K562 (cell line): ENCODE data around the gene PCCA. TPM values are rescaled to one million over a fixed set of nuclear protein-coding genes. Genes with fewer than 3 reads are reported as not detected.

Experiments
- ATAC-seq: fragments of 200-7000 bp; cut with Tn5 transposase; 3 replicates; pipeline ENCODE4 v1.9.1; 2020; ENCODE audit warnings: moderate library complexity
- BruUV-seq: library from RNA; stranded (reverse); fragments of 400-500 nt; replicated peaks from 2 replicates; lab custom pipeline; 2021; lab: Mats Ljungman, UMichigan
- CTCF ChIA-PET: fragments of 300-600 bp; formaldehyde crosslinking; extraction: SDS; loops from one replicate; lab custom pipeline; 2021; ENCODE audit warnings: low intra/inter-chr PET ratio; lab: Yijun Ruan, JAX
- POLR2A ChIA-PET: fragments of 300-600, 350-650 bp; sonication (Branson Sonifier 250); formaldehyde crosslinking; extraction: SDS; loops from one replicate; lab custom pipeline; 2021; ENCODE audit warnings: antibody characterized with exemption, inconsistent platforms; lab: Yijun Ruan, JAX
- DNase-seq, 4 experiments: peaks; one replicate each; pipeline versions ENCODE4 v3.0.0 to v3.0.0-alpha.2; 2011 to 2018; ENCODE audit warnings: low spot score in 3 of 4, mixed read lengths in 3 of 4; ENCODE audit errors: extremely low read depth in 1 of 4
- FAIRE-seq: peaks from 2 replicates; lab custom pipeline; 2011; peaks lifted over from hg19 to GRCh38; lab: Jason Lieb, UNC
- H2AFZ ChIP-seq: 2 replicates; pipeline ENCODE4 v1.6.0; 2011; ENCODE audit warnings: low read depth, low read length, control low read depth, inconsistent platforms
- H3K27ac ChIP-seq: fragments of 200-600 bp; 3 replicates; pipeline ENCODE4 v1.8.0; 2011; ENCODE audit warnings: low read depth, mild to moderate bottlenecking, control low read depth, inconsistent platforms, low read length, moderate library complexity, mixed read lengths; ENCODE audit errors: extremely low read depth
- H3K27me3 ChIP-seq, 2 experiments: fragments of 300-600 bp in 1 of 2; 2 replicates in 1 of 2; 3 replicates in 1 of 2; pipeline versions ENCODE4 v1.6.0 to v1.8.0; 2011; ENCODE audit warnings: inconsistent platforms in 2 of 2, low read length in 2 of 2, mild to moderate bottlenecking in 1 of 2, mixed read lengths in 1 of 2, moderate library complexity in 1 of 2; ENCODE audit not compliant: control insufficient read depth in 2 of 2, insufficient read depth in 2 of 2
- H3K36me3 ChIP-seq: fragments of 300-600 bp; 3 replicates; pipeline ENCODE4 v1.8.0; 2011; ENCODE audit warnings: mild to moderate bottlenecking, low read length, inconsistent platforms; ENCODE audit not compliant: control insufficient read depth, insufficient read depth
- H3K4me1 ChIP-seq, 2 experiments: fragments of 200-600 bp in 1 of 2; replicated peaks in 1 of 2; 2 replicates in 1 of 2; 3 replicates in 1 of 2; pipeline versions ENCODE4 v1.5.1 to v1.8.0; 2011; ENCODE audit warnings: inconsistent platforms in 2 of 2, low read length in 2 of 2, mild to moderate bottlenecking in 1 of 2, mixed read lengths in 1 of 2, moderate library complexity in 1 of 2; ENCODE audit not compliant: control insufficient read depth in 2 of 2, insufficient read depth in 2 of 2
- H3K4me2 ChIP-seq: 2 replicates; pipeline ENCODE4 v1.6.1; 2011; ENCODE audit warnings: low read length, control low read depth, inconsistent platforms, mixed read lengths; ENCODE audit not compliant: insufficient read depth
- H3K4me3 ChIP-seq: fragments of 200-600 bp; sonication (generic), shearing (Covaris generic); 2 replicates; pipeline ENCODE4 v1.5.1; 2016; ENCODE audit warnings: control low read depth, inconsistent platforms
- H3K79me2 ChIP-seq: fragments of 200-600 bp; 3 replicates; pipeline ENCODE4 v1.8.0; 2011; ENCODE audit warnings: low read length, inconsistent platforms; ENCODE audit not compliant: control insufficient read depth, insufficient read depth
- H3K9ac ChIP-seq, 2 experiments: 2 replicates each; pipeline versions ENCODE4 v1.6.0 to v1.6.1; 2011; ENCODE audit warnings: low read depth in 2 of 2, low read length in 2 of 2, control low read depth in 1 of 2, inconsistent platforms in 1 of 2, mild to moderate bottlenecking in 1 of 2, mixed read lengths in 1 of 2; ENCODE audit not compliant: insufficient read depth in 1 of 2
- H3K9me1 ChIP-seq: one replicate; pipeline ENCODE4 v1.6.0; 2011; ENCODE audit warnings: inconsistent platforms, mild to moderate bottlenecking, low read length, moderate library complexity; ENCODE audit not compliant: control insufficient read depth, insufficient read depth
- H3K9me3 ChIP-seq: replicated peaks from 2 replicates; pipeline ENCODE4 v1.5.1; 2011; ENCODE audit warnings: low read depth, low read length, inconsistent platforms; ENCODE audit not compliant: control insufficient read depth, insufficient read depth
- H4K20me1 ChIP-seq: replicated peaks from 2 replicates; pipeline ENCODE4 v1.6.1; 2011; ENCODE audit warnings: low read length, inconsistent platforms, mixed read lengths; ENCODE audit not compliant: control insufficient read depth, insufficient read depth
- DDX20 ChIP-seq: fragments of 450-650 bp; IDR thresholded peaks from 2 replicates; pipeline ENCODE4 v1.6.1; 2016; ENCODE audit warnings: missing genetic modification characterization, low read depth, mild to moderate bottlenecking, missing compliant biosample characterization, moderate library complexity
- FOXA3 ChIP-seq, 2 experiments: fragments of 450-650 bp in 1 of 2; sonication (generic) in 1 of 2; formaldehyde crosslinking; IDR thresholded peaks in 1 of 2; conservative IDR thresholded peaks in 1 of 2; 2 replicates each; pipeline versions ENCODE4 v1.4.0 to v1.8.0; 2020 to 2022; ENCODE audit warnings: mild to moderate bottlenecking in 2 of 2, missing genetic modification reagents in 1 of 2
- HOXB6 ChIP-seq: fragments of 250-450 bp; sonication (Bioruptor Pico); IDR thresholded peaks from 2 replicates; pipeline ENCODE4 v1.5.1; 2022; ENCODE audit warnings: mild to moderate bottlenecking, borderline replicate concordance
- ILK ChIP-seq: fragments of 450-650 bp; IDR thresholded peaks from 2 replicates; pipeline ENCODE4 v1.6.1; 2016; ENCODE audit warnings: missing genetic modification characterization, low read depth, mild to moderate bottlenecking, missing compliant biosample characterization, moderate library complexity, borderline replicate concordance
- MBD1 ChIP-seq: fragments of 250-450 bp; sonication (Bioruptor Pico); IDR thresholded peaks from 2 replicates; pipeline ENCODE4 v1.8.0; 2022; ENCODE audit warnings: inconsistent platforms
- MCM7 ChIP-seq, 2 experiments: fragments of 450-650 bp; IDR thresholded peaks; 2 replicates each; pipeline ENCODE4 v1.6.1; 2016 to 2018
- NCOA1 ChIP-seq: fragments of 450-650 bp; IDR thresholded peaks from 2 replicates; pipeline ENCODE4 v1.6.1; 2016; ENCODE audit warnings: low read depth
- PML ChIP-seq: IDR thresholded peaks from 2 replicates; pipeline ENCODE4 v1.6.1; 2012; ENCODE audit warnings: low read length, inconsistent platforms
- PRMT5 ChIP-seq: sonication (generic); formaldehyde crosslinking; IDR thresholded peaks from 2 replicates; pipeline ENCODE4 v1.5.0; 2020; ENCODE audit warnings: missing genetic modification reagents
- SMARCA4 ChIP-seq: fragments of 450-650 bp; IDR thresholded peaks from 2 replicates; pipeline ENCODE4 v1.6.1; 2016
- SRF ChIP-seq, 2 experiments: fragments of 250-450, 450-650 bp in 1 of 2; sonication (Bioruptor Pico) in 1 of 2; sonication (generic) in 1 of 2; formaldehyde crosslinking; IDR thresholded peaks; 2 replicates each; pipeline versions ENCODE4 v1.5.0 to v1.5.1; 2020 to 2022; ENCODE audit warnings: mild to moderate bottlenecking in 1 of 2, missing genetic modification reagents in 1 of 2
- STAT5A ChIP-seq: IDR thresholded peaks from 2 replicates; pipeline ENCODE4 v1.6.1; 2012; ENCODE audit warnings: low read length, inconsistent platforms, borderline replicate concordance
- U2AF2 ChIP-seq: fragments of 200-400 bp; formaldehyde crosslinking; optimal IDR thresholded peaks from 2 replicates; pipeline ENCODE3; 2017; ENCODE audit warnings: low read depth, mild to moderate bottlenecking, low read length
- ZKSCAN8 ChIP-seq: fragments of 200-800 bp; sonication (Bioruptor generic); IDR thresholded peaks from 2 replicates; pipeline ENCODE4 v1.6.1; 2016; ENCODE audit warnings: missing genetic modification characterization, missing compliant biosample characterization
- WGBS: fragments of 100-300 bp; shearing (Covaris generic); methylation state at CpG from one replicate; pipeline ENCODE4 v1.1.6; 2016; ENCODE audit warnings: low coverage, mixed read lengths; ENCODE audit not compliant: insufficient coverage; ENCODE audit errors: missing lambda C conversion rate; 5-methylcytosine and 5-hydroxymethylcytosine counted together
- in situ Hi-C: fragments of 300-500 bp; cut with MboI; formaldehyde crosslinking; loops from 4 replicates; pipeline ENCODE4 v1.15.0; 2018; ENCODE audit warnings: inconsistent platforms, mixed read lengths
- intact Hi-C: fragments of 100-400 bp; cut with micrococcal nuclease; formaldehyde crosslinking; loops from 2 replicates; pipeline ENCODE4 v1.14.2; 2022
- polyA plus RNA-seq, 8 experiments: library from polyadenylated mRNA; depleted of rRNA in 4 of 8; stranded (reverse) in 5 of 8; unstranded in 3 of 8; fragments of >200 nt; fragmentation: Nextera tagmentation in 2 of 8; fragmentation: Illumina TruSeq in 1 of 8; extraction: Ambion mirVana in 2 of 8; extraction: Trizol in 1 of 8; gene quantifications; 2 replicates each; pipeline versions ENCODE4 v1.2.1 to v1.2.3, GENCODE V29; 2011 to 2014; ENCODE audit warnings: inconsistent platforms in 1 of 8, missing spikeins in 1 of 8
- total RNA-seq, 7 experiments: library from RNA; depleted of rRNA in 6 of 7; stranded (reverse); fragments of >200 nt in 6 of 7; fragmentation: Illumina TruSeq in 2 of 7; extraction: Trizol in 2 of 7; gene quantifications; 2 replicates each; pipeline versions ENCODE4 v1.2.1 to v1.2.3, GENCODE V29; 2011 to 2021; ENCODE audit warnings: low replicate concordance in 1 of 7
- TF ChIP-seq, protein P1 (sequence below): sonication (generic); formaldehyde crosslinking; IDR thresholded peaks from 2 replicates; pipeline ENCODE4 v1.8.1; 2023; ENCODE audit warnings: mild to moderate bottlenecking, missing genetic modification reagents
- TF ChIP-seq, protein P2 (sequence below): fragments of 450-650 bp; formaldehyde crosslinking; IDR thresholded peaks from 2 replicates; pipeline ENCODE4 v1.4.0; 2020; ENCODE audit warnings: mild to moderate bottlenecking, moderate library complexity
- TF ChIP-seq, protein P3 (sequence below): fragments of 450-650 bp; IDR thresholded peaks from 2 replicates; pipeline ENCODE4 v1.6.1; 2018; ENCODE audit warnings: mild to moderate bottlenecking, low read depth; ENCODE audit not compliant: partially characterized antibody

The PCCA gene
- total and polyA plus RNA-seq, 9 of the 15 experiments (the other 6 are each of a cell fraction or from before 2014, with no cell fraction given): 5.2 to 14.1 (median 9.7) TPM

DNA sequence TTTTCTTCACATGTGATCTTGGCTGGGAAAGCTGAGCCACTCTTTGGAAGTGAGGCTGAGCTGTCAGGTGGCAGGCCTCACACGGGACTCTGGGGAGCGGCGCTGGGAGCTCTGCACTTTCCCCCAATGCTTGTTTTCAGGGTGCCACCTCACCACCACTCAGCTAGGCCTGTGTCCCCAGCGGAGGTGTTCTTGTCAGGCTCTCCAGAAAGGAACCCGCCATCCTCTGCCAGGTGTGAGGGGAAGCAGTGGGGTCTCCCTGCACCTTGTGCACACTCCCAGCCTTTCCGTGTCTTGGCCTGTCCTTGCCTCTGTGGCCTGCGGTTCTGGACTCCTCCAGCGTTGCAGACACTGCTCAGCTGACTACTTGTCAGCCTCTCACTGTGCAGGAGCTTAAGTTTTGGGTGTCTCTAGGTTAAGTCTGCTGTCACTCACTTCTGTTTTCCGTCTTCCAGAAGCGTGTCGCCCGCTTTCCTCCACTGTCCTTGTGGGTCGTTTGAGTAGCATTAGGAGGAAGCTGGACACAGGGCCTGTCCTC is 447.8 kb downstream of the PCCA start:
- Histone ChIP-seq H3K9me3 (no peaks in the 10 kb centered on the region), H3K4me3 (no peak overlapping the region), H3K27me3 (peaks cover 0 to 12% of the 10 kb centered on the region in 2 experiments; a peak in 3 of 5 replicates), H2AFZ (no peak overlapping the region), H3K9me1 (no peaks in the 10 kb centered on the region), H3K4me1 (no peaks in the 10 kb centered on the region; a peak in 1 of 5 replicates), H3K79me2 (no peaks in the 10 kb centered on the region), H3K27ac (no peak overlapping the region), H4K20me1 (no peaks in the 10 kb centered on the region), H3K9ac (no peak overlapping the region), H3K4me2 (no peak overlapping the region), H3K36me3 (no peaks in the 10 kb centered on the region)
- BruUV-seq: no TSS peak
- 8% methylated on average over 10 of the region's 13 CpGs for WGBS
- in situ Hi-C loops: loop anchor here (25.0 kb wide), 1 partner anchor 874 kb away; no protein-coding TSS in a partner anchor
- ATAC-seq: no peak; the same call in 2 of the 3 replicates
- intact Hi-C loops: no loop called here
- ChIA-PET CTCF (no interaction called here), POLR2A (no interaction called here)
- no peak for FAIRE-seq
- no peak for DNase-seq
- no peak for TF ChIP-seq HOXB6 (CRISPR knock-in tag)
- no peak for TF ChIP-seq SMARCA4
- TF ChIP-seq DDX20: no peak
- TF ChIP-seq, protein P1, sequence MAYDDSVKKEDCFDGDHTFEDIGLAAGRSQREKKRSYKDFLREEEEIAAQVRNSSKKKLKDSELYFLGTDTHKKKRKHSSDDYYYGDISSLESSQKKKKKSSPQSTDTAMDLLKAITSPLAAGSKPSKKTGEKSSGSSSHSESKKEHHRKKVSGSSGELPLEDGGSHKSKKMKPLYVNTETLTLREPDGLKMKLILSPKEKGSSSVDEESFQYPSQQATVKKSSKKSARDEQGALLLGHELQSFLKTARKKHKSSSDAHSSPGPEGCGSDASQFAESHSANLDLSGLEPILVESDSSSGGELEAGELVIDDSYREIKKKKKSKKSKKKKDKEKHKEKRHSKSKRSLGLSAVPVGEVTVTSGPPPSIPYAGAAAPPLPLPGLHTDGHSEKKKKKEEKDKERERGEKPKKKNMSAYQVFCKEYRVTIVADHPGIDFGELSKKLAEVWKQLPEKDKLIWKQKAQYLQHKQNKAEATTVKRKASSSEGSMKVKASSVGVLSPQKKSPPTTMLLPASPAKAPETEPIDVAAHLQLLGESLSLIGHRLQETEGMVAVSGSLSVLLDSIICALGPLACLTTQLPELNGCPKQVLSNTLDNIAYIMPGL (CRISPR knock-in tag): no peak
- TF ChIP-seq MBD1: no peak
- no peak for TF ChIP-seq STAT5A
- no peak for TF ChIP-seq U2AF2
- no peak for TF ChIP-seq NCOA1
- no peak for TF ChIP-seq PRMT5 (CRISPR knock-in tag)
- TF ChIP-seq, protein P2, sequence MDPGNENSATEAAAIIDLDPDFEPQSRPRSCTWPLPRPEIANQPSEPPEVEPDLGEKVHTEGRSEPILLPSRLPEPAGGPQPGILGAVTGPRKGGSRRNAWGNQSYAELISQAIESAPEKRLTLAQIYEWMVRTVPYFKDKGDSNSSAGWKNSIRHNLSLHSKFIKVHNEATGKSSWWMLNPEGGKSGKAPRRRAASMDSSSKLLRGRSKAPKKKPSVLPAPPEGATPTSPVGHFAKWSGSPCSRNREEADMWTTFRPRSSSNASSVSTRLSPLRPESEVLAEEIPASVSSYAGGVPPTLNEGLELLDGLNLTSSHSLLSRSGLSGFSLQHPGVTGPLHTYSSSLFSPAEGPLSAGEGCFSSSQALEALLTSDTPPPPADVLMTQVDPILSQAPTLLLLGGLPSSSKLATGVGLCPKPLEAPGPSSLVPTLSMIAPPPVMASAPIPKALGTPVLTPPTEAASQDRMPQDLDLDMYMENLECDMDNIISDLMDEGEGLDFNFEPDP: no peak
- TF ChIP-seq, protein P3, sequence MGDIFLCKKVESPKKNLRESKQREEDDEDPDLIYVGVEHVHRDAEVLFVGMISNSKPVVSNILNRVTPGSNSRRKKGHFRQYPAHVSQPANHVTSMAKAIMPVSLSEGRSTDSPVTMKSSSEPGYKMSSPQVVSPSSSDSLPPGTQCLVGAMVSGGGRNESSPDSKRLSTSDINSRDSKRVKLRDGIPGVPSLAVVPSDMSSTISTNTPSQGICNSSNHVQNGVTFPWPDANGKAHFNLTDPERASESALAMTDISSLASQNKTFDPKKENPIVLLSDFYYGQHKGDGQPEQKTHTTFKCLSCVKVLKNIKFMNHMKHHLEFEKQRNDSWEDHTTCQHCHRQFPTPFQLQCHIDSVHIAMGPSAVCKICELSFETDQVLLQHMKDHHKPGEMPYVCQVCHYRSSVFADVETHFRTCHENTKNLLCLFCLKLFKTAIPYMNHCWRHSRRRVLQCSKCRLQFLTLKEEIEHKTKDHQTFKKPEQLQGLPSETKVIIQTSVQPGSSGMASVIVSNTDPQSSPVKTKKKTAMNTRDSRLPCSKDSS: no peak
- TF ChIP-seq PML: no peak
- no peak for TF ChIP-seq MCM7 (IDR thresholded peaks at IDR 0.05)
- TF ChIP-seq SRF (CRISPR knock-in tag; IDR thresholded peaks at IDR 0.05): no peak
- no peak for TF ChIP-seq FOXA3 (CRISPR knock-in tag; conservative IDR thresholded peaks at IDR 0.05 in 1 of 2, IDR thresholded peaks at IDR 0.05 in 1 of 2)
- TF ChIP-seq ILK (tag): no peak
- no peak for TF ChIP-seq ZKSCAN8
